Measurements from ENCODE around the gene CYB561D2.

DNA sequence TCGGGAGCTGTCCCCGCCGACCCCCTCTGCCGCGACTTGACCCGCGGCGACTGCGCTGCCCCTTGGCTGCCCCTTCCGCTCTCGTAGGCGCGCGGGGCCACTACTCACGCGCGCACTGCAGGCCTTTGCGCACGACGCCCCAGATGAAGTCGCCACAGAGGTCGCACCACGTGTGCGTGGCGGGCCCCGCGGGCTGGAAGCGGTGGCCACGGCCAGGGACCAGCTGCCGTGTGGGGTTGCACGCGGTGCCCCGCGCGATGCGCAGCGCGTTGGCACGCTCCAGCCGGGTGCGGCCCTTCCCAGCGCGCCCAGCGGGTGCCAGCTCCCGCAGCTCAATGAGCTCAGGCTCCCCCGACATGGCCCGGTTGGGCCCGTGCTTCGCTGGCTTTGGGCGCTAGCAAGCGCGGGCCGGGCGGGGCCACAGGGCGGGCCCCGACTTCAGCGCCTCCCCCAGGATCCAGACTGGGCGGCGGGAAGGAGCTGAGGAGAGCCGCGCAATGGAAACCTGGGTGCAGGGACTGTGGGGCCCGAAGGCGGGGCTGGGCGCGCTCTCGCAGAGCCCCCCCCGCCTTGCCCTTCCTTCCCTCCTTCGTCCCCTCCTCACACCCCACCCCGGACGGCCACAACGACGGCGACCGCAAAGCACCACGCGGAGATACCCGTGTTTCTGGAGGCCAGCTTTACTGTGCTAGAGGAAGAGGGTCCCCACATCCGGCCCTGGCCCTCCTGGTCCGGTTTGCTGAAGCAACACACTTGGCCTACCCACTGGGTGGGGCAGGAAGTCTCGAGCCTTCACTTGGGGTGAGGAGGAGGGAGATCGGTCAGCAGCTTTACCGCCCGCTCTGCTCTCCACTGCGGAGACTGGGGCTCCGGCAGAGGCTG is 10.0 kb upstream of the CYB561D2 start, which contains the start of gene RASSF1:
- TF ChIP-seq POLR2A (IDR thresholded peaks at IDR 0.05; ENCODE audit: low read depth, low read length) (peak; percentile 79), SMAD1 (IDR thresholded peaks at IDR 0.05; ENCODE audit: low read depth, partially characterized antibody) (no peak), SIN3A (IDR thresholded peaks at IDR 0.05; ENCODE audit: low read depth, low read length) (no peak; the same call in 1 of the 2 replicates), SPI1 (IDR thresholded peaks at IDR 0.05; ENCODE audit: borderline replicate concordance, insufficient read depth, low read depth, low read length) (no peak), EZH2 (IDR thresholded peaks at IDR 0.05; ENCODE audit: borderline replicate concordance, control insufficient read depth, low read depth, low read length) (no peak), ZNF24 (IDR thresholded peaks at IDR 0.05) (no peak), BACH1 (IDR thresholded peaks at IDR 0.05; ENCODE audit: borderline replicate concordance) (0 out of 2 replicates have a peak, but pooled peaks have one; percentile 54), SMAD5 (IDR thresholded peaks at IDR 0.05; ENCODE audit: low read depth) (no peak), EED (IDR thresholded peaks at IDR 0.05; ENCODE audit: low read depth) (0 out of 2 replicates have a peak, but pooled peaks have one; percentile 25)
- TF ChIP-seq, protein P1, sequence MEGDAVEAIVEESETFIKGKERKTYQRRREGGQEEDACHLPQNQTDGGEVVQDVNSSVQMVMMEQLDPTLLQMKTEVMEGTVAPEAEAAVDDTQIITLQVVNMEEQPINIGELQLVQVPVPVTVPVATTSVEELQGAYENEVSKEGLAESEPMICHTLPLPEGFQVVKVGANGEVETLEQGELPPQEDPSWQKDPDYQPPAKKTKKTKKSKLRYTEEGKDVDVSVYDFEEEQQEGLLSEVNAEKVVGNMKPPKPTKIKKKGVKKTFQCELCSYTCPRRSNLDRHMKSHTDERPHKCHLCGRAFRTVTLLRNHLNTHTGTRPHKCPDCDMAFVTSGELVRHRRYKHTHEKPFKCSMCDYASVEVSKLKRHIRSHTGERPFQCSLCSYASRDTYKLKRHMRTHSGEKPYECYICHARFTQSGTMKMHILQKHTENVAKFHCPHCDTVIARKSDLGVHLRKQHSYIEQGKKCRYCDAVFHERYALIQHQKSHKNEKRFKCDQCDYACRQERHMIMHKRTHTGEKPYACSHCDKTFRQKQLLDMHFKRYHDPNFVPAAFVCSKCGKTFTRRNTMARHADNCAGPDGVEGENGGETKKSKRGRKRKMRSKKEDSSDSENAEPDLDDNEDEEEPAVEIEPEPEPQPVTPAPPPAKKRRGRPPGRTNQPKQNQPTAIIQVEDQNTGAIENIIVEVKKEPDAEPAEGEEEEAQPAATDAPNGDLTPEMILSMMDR (IDR thresholded peaks at IDR 0.05 in 2 of 3, conservative IDR thresholded peaks at IDR 0.05 in 1 of 3; ENCODE audit: control insufficient read depth in 2 of 3, extremely low read depth in 1 of 3, insufficient read depth in 1 of 3, low read depth in 3 of 3, low read length in 3 of 3), result no peak
- TF ChIP-seq, protein P2, sequence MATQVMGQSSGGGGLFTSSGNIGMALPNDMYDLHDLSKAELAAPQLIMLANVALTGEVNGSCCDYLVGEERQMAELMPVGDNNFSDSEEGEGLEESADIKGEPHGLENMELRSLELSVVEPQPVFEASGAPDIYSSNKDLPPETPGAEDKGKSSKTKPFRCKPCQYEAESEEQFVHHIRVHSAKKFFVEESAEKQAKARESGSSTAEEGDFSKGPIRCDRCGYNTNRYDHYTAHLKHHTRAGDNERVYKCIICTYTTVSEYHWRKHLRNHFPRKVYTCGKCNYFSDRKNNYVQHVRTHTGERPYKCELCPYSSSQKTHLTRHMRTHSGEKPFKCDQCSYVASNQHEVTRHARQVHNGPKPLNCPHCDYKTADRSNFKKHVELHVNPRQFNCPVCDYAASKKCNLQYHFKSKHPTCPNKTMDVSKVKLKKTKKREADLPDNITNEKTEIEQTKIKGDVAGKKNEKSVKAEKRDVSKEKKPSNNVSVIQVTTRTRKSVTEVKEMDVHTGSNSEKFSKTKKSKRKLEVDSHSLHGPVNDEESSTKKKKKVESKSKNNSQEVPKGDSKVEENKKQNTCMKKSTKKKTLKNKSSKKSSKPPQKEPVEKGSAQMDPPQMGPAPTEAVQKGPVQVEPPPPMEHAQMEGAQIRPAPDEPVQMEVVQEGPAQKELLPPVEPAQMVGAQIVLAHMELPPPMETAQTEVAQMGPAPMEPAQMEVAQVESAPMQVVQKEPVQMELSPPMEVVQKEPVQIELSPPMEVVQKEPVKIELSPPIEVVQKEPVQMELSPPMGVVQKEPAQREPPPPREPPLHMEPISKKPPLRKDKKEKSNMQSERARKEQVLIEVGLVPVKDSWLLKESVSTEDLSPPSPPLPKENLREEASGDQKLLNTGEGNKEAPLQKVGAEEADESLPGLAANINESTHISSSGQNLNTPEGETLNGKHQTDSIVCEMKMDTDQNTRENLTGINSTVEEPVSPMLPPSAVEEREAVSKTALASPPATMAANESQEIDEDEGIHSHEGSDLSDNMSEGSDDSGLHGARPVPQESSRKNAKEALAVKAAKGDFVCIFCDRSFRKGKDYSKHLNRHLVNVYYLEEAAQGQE (IDR thresholded peaks at IDR 0.05; ENCODE audit: low read depth, low read length), result 0 out of 2 replicates have a peak, but pooled peaks have one; percentile 7
- TF ChIP-seq, protein P3, sequence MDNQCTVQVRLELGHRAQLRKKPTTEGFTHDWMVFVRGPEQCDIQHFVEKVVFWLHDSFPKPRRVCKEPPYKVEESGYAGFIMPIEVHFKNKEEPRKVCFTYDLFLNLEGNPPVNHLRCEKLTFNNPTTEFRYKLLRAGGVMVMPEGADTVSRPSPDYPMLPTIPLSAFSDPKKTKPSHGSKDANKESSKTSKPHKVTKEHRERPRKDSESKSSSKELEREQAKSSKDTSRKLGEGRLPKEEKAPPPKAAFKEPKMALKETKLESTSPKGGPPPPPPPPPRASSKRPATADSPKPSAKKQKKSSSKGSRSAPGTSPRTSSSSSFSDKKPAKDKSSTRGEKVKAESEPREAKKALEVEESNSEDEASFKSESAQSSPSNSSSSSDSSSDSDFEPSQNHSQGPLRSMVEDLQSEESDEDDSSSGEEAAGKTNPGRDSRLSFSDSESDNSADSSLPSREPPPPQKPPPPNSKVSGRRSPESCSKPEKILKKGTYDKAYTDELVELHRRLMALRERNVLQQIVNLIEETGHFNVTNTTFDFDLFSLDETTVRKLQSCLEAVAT (IDR thresholded peaks at IDR 0.05), result peak; percentile 99

All from GM12878 (cell line).